Osteocyte (in vitro differentiated cells): ENCODE results near the gene ECSIT. TPM values are rescaled to one million over a fixed set of nuclear protein-coding genes. Genes with fewer than 3 reads are reported as not detected.

Source experiments
- DNase-seq: peaks from one replicate; pipeline ENCODE4 v3.0.0; 2021; ENCODE audit warnings: mixed read lengths; ENCODE audit not compliant: unreplicated experiment; ENCODE audit errors: extremely low spot score
- H3K27ac Mint-ChIP-seq: one replicate; pipeline ENCODE4 v1.8.0; 2021; ENCODE audit warnings: mild to moderate bottlenecking, mixed read lengths; ENCODE audit not compliant: unreplicated experiment
- H3K27me3 Mint-ChIP-seq: one replicate; pipeline ENCODE4 v1.8.0; 2021; ENCODE audit warnings: mixed read lengths; ENCODE audit not compliant: unreplicated experiment
- H3K36me3 Mint-ChIP-seq: one replicate; pipeline ENCODE4 v1.8.0; 2021; ENCODE audit warnings: mixed read lengths; ENCODE audit not compliant: unreplicated experiment
- H3K4me1 Mint-ChIP-seq: one replicate; pipeline ENCODE4 v1.8.0; 2021; ENCODE audit warnings: mixed read lengths; ENCODE audit not compliant: unreplicated experiment
- H3K4me3 Mint-ChIP-seq: one replicate; pipeline ENCODE4 v1.8.0; 2021; ENCODE audit warnings: mild to moderate bottlenecking, moderate library complexity, mixed read lengths; ENCODE audit not compliant: unreplicated experiment
- H3K9me3 Mint-ChIP-seq: one replicate; pipeline ENCODE4 v1.8.0; 2021; ENCODE audit warnings: mixed read lengths; ENCODE audit not compliant: unreplicated experiment
- CTCF ChIP-seq: fragments of 200-600 bp; sonication (generic); IDR thresholded peaks from 2 replicates; pipeline ENCODE4 v1.5.0; 2021; ENCODE audit warnings: antibody characterized with exemption, mild to moderate bottlenecking, moderate library complexity
- total RNA-seq: library from RNA; stranded (reverse); gene quantifications from 2 replicates; pipeline ENCODE4 v1.2.1, GENCODE V29; 2021

ECSIT gene
- total RNA-seq, 1 donor from 2014 or later: 30.0 TPM

DNA sequence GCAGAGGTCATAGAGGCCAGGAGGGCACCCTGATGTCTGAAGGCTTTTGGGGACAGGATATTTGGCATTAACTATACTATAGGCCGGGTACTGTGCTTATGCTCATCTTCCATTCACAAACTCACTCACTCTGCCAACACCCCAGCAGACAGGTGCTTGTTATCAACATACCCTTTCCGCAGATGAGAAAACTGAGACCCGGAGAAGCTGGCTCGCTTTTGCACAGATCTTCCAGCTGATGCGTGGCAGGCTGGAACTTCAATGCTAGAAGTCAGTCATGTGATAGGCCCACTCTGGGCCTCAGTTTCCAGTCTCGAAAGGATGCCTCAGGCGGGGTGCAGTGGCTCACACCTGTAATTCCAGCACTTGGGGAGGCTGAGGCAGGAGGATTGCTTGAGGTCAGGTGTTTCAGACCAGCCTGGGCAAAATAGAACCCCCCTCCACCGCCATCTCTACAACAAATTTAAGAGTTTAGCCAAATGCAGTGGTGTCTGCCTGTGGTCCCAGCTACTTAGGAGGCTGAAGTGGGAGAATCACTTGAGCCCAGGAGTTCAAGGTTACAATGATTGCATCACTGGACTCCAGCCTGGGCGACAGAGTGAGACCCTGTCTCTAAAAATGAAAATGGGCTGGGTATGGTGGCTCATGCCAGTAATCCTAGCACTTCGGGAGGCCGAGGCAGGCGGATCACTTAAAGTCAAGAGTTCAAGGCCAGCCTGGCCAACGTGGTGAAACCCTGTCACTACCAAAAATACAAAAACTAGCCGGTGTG is 19.2 kb upstream of the ECSIT start:
- no peak for TF ChIP-seq CTCF
- Mint-ChIP-seq H3K4me1 (peaks cover 3% of the 10 kb centered on the region), H3K9me3 (no peaks in the 10 kb centered on the region), H3K27me3 (no peaks in the 10 kb centered on the region), H3K36me3 (no peaks in the 10 kb centered on the region), H3K4me3 (no peak overlapping the region), H3K27ac (no peak overlapping the region)
- no peak for DNase-seq

- no peak overlapping the region for H3K27ac Mint-ChIP-seq
- H3K27me3 Mint-ChIP-seq: no peaks in the 10 kb centered on the region
- H3K9me3 Mint-ChIP-seq: no peaks in the 10 kb centered on the region
- H3K4me3 Mint-ChIP-seq: no peak overlapping the region
- H3K36me3 Mint-ChIP-seq: no peaks in the 10 kb centered on the region
- TF ChIP-seq CTCF: no peak
- H3K4me1 Mint-ChIP-seq: peaks cover 23% of the 10 kb centered on the region
- DNase-seq: no peak
These were observed 12.3 kb upstream of the ECSIT start for GRCh38 chr19:11541238-11541637.

GRCh38 chr19:11540645-11541044 is 11.7 kb upstream of the ECSIT start:
- Mint-ChIP-seq H3K36me3 (no peaks in the 10 kb centered on the region), H3K27me3 (no peaks in the 10 kb centered on the region), H3K9me3 (no peaks in the 10 kb centered on the region), H3K4me1 (peaks cover 24% of the 10 kb centered on the region), H3K4me3 (no peak overlapping the region), H3K27ac (no peak overlapping the region)
- no peak for DNase-seq
- TF ChIP-seq CTCF: no peak

DNA sequence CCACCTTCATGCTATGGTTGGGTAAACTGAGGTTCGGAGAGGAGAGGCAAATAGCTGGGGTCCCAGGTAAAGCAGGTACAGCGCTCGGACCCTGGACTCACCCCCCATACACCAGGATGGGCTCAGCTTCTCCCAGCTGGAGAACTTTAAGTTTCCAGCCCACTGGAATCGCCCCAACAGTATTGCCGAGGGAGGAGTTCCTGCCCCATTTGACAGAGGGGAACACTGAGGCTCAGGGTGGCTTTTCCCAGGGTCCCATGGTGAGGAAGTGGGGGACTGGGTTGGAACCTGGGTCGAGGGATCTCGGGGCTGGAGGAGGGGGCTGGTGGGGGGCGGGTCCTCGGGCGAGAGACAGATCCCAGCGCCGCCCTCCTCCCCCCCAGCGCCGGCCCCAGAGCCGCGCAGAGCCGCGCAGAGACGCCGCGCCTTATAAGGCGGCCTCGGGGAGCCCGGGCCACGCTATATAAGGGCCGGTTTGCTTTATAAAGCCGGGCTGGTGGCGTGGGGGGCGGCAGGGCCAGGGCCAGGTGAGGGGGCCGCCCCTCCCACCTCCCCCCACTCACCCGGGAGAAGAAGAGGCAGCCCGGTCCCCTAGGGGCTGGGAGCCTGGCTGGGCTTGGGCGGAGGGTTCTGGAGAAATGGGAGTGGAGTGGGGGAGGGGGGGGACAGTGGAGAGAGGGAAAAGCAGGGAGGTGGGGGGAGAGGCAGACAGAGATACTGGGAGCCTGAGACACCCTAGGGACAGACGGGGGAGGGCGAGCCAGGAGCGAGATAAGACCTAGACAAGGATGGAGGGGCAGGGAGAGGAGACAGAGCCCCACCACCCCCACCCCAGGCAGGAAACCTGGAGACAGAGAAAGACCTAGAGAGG is 10.8 kb upstream of the ECSIT start:
- peaks cover 24% of the 10 kb centered on the region for H3K4me1 Mint-ChIP-seq
- peak overlapping the region; percentile 72 for H3K27ac Mint-ChIP-seq
- H3K9me3 Mint-ChIP-seq: no peaks in the 10 kb centered on the region
- H3K36me3 Mint-ChIP-seq: no peaks in the 10 kb centered on the region
- peak overlapping the region; percentile 55 for H3K4me3 Mint-ChIP-seq
- TF ChIP-seq CTCF: no peak
- H3K27me3 Mint-ChIP-seq: no peaks in the 10 kb centered on the region
- no peak for DNase-seq
